ENCODE data around the gene BIN2.
"Not testable (repeated sequence)": the region's sequence is repeated elsewhere in the genome, so short reads cannot be mapped to it uniquely, and the experiment has no call there.

The BIN2 gene

GRCh38 chr12:51329742-51330141 lies 5.8 kb upstream of the BIN2 start:
- no peaks in the 10 kb centered on the region for H3K27me3 Mint-ChIP-seq
- peak overlapping the region; percentile 12 for H3K27ac Mint-ChIP-seq
- no peaks in the 10 kb centered on the region for H3K9me3 Mint-ChIP-seq
- no peak for ATAC-seq
- no peaks in the 10 kb centered on the region for H3K36me3 Mint-ChIP-seq
- peaks cover 44% of the 10 kb centered on the region for H3K4me1 Mint-ChIP-seq
- H3K4me3 Mint-ChIP-seq, result no peak overlapping the region

GRCh38 chr12:51328587-51328986 lies 4.6 kb upstream of the BIN2 start:
- Mint-ChIP-seq H3K4me1 (peaks cover 48% of the 10 kb centered on the region), H3K4me3 (no peak overlapping the region)

DNA sequence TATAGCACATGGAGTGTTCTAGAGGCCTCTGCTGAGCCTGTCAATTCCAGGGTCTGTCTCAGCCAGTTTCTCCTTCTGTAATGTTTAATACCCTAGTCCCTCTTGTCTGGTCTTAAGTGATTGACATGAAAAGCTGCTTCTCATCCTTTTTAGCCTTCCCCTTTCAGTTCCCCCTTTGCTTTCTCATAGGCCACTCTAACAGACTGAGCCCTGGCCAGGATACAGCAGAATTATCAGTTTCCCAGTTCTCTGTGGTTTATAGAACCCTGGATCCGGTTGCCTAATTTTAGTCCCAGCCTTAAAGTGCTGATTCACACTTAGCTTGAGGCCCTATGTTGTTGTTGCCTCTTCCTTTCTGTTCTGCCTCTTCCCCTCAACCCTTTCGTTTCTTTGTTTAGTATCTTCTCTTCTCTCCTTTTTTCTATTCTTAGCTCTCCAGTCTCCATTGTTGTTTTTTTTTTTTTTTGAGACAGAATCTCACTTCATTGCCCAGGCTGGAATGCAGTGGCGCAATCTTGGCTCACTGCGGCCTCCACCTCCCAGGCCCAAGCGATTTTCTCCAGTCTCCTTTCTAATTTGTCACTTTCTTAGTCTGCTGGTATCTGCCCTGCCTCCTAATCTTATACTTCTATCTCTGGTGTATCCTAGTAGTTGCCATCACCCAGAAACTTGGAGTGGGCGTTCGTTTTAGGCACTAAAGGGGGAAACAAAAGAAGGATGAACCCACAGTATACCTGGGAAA lies 2.9 kb upstream of the BIN2 start:
- H3K27ac Mint-ChIP-seq, result peak overlapping the region; percentile 58
- no peaks in the 10 kb centered on the region for H3K9me3 Mint-ChIP-seq
- H3K27me3 Mint-ChIP-seq, result no peaks in the 10 kb centered on the region
- no peaks in the 10 kb centered on the region for H3K36me3 Mint-ChIP-seq
- peak; percentile 66 for ATAC-seq
- H3K4me3 Mint-ChIP-seq, result no peak overlapping the region
- peaks cover 65% of the 10 kb centered on the region for H3K4me1 Mint-ChIP-seq

More at GRCh38 chr12:51328587-51328986, 4.6 kb upstream of the BIN2 start:
- ATAC-seq, result no peak
- no peaks in the 10 kb centered on the region for H3K36me3 Mint-ChIP-seq
- H3K27me3 Mint-ChIP-seq, result no peaks in the 10 kb centered on the region
- no peaks in the 10 kb centered on the region for H3K9me3 Mint-ChIP-seq
- no peak overlapping the region for H3K27ac Mint-ChIP-seq

DNA sequence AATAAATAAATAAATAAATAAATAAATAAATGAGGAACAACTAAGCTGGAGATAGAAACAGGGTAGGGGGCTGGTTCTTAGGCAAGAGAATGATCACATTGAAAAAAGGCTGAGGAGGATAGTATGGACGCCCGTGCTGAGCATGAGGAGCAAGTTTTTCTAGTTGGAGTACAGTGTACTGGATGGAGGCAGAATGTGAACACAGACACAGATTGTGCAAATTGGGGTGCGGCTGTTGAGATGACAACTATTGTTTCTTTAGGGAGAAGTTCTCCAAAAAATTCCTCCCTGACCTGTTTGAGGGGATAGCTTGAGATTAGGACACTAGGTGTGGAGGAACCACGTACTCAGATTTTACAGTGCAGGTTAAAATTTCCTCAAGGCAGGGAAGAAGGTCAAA lies 979 bp upstream of the BIN2 start:
- H3K36me3 Mint-ChIP-seq, result no peaks in the 10 kb centered on the region
- H3K27me3 Mint-ChIP-seq, result no peaks in the 10 kb centered on the region
- no peak overlapping the region for H3K4me3 Mint-ChIP-seq
- peak overlapping the region; percentile 89 for H3K27ac Mint-ChIP-seq
- no peaks in the 10 kb centered on the region for H3K9me3 Mint-ChIP-seq
- ATAC-seq, result no peak
- H3K4me1 Mint-ChIP-seq, result peaks cover 81% of the 10 kb centered on the region

DNA sequence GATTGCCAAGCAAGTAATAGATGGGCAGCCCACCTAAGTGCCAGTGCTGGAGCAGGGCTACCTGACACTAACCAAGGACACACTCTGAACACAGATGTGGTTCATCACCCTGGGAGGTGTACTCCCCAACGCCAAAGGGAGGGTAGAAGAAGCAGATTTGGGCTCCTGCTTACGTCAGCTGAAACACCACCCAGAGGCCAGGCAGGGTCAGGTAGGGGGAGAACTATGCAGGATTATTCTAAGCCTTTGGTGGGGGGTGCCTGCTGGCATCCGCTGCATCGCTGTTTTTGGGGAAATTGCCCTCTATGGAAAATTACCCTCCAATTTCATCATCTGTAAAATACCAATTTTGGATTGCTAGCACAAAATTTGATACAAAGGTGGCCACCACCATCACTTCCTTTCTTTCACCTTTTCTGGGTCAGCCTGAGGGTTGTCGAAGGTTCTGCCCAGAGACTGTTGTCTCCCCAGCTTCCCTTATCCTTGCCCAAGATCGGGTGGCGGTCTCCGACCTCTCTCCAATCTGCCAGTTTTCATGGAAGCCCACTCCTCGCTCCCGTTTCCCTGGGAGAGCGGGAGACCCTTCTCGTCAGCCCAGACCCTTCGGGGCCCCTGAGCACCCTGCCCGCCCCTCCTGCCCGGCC lies 535 bp downstream of the BIN2 start:
- H3K27ac Mint-ChIP-seq, result peak overlapping the region; percentile 89
- ATAC-seq, result peak; percentile 70
- peak overlapping the region; percentile 78 for H3K4me3 Mint-ChIP-seq
- H3K27me3 Mint-ChIP-seq, result no peaks in the 10 kb centered on the region
- no peaks in the 10 kb centered on the region for H3K9me3 Mint-ChIP-seq
- peaks cover 83% of the 10 kb centered on the region for H3K4me1 Mint-ChIP-seq
- no peaks in the 10 kb centered on the region for H3K36me3 Mint-ChIP-seq

DNA sequence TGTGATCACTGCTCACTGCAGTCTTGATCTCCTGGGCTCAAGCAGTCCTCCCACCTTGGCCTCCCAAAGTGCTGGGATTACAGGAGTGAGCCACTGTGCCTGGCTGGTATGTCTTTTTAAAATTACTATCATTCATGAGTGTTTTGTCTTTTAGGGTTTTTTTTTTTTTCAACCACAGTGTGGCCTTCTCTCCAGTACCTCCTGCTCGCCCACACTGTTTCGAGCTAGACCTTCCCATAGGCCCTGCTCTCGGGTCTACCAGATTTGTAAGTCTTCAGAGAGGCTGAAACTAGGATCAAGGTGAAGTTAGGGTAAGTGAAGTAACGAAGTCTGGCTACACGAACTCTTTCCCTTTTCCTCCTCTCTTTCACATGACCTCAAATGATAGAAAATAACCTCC lies 1.5 kb downstream of the BIN2 start:
- Mint-ChIP-seq H3K27ac (peak overlapping the region; percentile 89), H3K27me3 (no peaks in the 10 kb centered on the region), H3K4me3 (peak overlapping the region; percentile 78), H3K4me1 (peaks cover 89% of the 10 kb centered on the region), H3K36me3 (no peaks in the 10 kb centered on the region), H3K9me3 (no peaks in the 10 kb centered on the region)
- peak; percentile 17 for ATAC-seq

- H3K27me3 Mint-ChIP-seq, result no peaks in the 10 kb centered on the region
- H3K27ac Mint-ChIP-seq, result peak overlapping the region; percentile 89
- no peaks in the 10 kb centered on the region for H3K36me3 Mint-ChIP-seq
- H3K4me3 Mint-ChIP-seq, result peak overlapping the region; percentile 22
- no peaks in the 10 kb centered on the region for H3K9me3 Mint-ChIP-seq
- no peak for ATAC-seq
- H3K4me1 Mint-ChIP-seq, result peaks cover 90% of the 10 kb centered on the region
Measured at GRCh38 chr12:51321882-51322281, 2.1 kb downstream of the BIN2 start.

GRCh38 chr12:51320695-51321320 lies 3.2 kb downstream of the BIN2 start:
- Mint-ChIP-seq H3K27ac (peak overlapping the region; percentile 89), H3K36me3 (no peaks in the 10 kb centered on the region), H3K4me3 (no peak overlapping the region), H3K4me1 (peaks cover 89% of the 10 kb centered on the region), H3K9me3 (no peaks in the 10 kb centered on the region), H3K27me3 (no peaks in the 10 kb centered on the region)
- no peak for ATAC-seq

- Mint-ChIP-seq H3K4me1 (peaks cover 86% of the 10 kb centered on the region), H3K36me3 (no peaks in the 10 kb centered on the region), H3K9me3 (no peaks in the 10 kb centered on the region), H3K27me3 (no peaks in the 10 kb centered on the region), H3K4me3 (no peak overlapping the region), H3K27ac (peak overlapping the region; percentile 69)
- ATAC-seq, result no peak
Measured at GRCh38 chr12:51320311-51320694, 3.7 kb downstream of the BIN2 start.

DNA sequence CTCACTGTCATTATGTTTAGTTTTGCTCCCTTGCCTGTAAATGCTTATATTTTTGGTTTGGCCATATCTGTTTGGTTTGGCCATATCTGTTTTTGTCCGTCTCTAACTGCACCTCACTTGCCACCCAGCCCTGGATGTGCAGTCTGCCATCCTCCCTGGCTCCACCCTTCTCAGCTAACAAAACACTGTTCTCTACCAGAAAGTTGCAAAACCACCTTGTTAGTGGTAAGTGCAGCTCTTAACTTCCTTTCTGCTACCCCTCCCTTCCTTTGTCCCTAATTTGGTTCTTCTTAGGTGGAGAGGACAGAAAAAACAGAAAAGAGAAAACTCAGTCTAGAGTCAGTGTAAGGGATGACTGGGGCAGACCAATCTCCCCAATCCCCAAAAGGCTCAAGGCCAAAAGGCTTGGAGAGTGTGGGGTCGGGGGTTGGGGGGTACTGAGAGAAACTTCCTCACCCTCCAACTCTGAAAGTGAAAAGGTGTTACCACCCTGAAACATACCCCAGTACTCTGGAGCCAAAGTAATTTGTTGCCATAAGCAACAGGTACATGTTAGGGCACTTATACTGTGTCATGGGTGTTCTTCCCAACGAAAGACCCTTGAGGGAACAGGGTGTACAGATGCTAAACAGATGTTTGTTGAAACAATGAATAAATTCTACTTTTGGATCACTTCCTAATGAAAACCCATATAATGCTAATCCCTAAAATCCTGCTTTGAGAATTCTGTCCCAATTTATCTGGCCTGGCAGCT lies 5.0 kb downstream of the BIN2 start:
- no peaks in the 10 kb centered on the region for H3K27me3 Mint-ChIP-seq
- H3K4me1 Mint-ChIP-seq, result peaks cover 80% of the 10 kb centered on the region
- H3K9me3 Mint-ChIP-seq, result no peaks in the 10 kb centered on the region
- ATAC-seq, result peak; percentile 69
- H3K36me3 Mint-ChIP-seq, result no peaks in the 10 kb centered on the region
- peak overlapping the region; percentile 69 for H3K27ac Mint-ChIP-seq
- peak overlapping the region; percentile 10 for H3K4me3 Mint-ChIP-seq

DNA sequence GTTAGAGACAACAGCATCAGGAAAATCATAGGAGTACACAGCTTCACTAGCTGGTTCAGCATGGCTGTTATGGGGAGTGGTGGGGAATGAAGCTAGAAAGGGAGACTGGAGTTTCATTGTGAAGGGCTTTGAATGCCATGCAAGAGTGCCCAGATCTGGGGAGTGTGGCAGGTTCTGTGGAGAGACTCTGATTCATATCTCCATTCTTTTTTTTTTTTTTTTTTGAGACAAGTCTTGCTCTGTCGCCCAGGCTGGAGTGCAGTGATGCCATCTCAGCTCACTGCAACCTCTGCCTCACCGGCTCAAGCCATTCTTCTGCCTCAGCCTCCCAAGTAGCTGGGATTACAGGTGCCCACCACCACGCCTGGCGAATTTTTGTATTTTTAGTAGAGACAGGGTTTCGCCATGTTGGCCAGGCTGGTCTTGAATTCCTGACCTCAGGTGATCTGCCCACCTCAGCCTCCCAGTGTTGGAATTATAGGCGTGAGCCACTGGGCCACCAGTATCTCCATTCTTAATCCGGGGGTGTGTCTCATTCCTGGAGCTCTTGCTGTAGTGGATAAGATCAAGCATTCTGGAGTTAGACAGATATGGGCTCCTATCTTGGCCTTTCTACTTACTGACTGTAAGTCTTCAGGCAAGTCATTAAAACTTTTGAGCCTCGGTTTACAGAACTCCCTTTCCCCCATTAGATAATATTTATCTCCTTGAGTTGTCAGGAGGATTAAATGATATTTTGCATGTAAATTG lies 5.7 kb downstream of the BIN2 start:
- H3K9me3 Mint-ChIP-seq, H3K36me3 Mint-ChIP-seq, H3K4me3 Mint-ChIP-seq, H3K27me3 Mint-ChIP-seq, ATAC-seq: not testable (repeated sequence)
- H3K27ac Mint-ChIP-seq, result peak overlapping the region; percentile 69
- H3K4me1 Mint-ChIP-seq, result peaks cover 74% of the 10 kb centered on the region

GRCh38 chr12:51311389-51311788 lies 12.6 kb downstream of the BIN2 start:
- Mint-ChIP-seq H3K4me1 (peaks cover 25% of the 10 kb centered on the region), H3K9me3 (no peaks in the 10 kb centered on the region)

DNA sequence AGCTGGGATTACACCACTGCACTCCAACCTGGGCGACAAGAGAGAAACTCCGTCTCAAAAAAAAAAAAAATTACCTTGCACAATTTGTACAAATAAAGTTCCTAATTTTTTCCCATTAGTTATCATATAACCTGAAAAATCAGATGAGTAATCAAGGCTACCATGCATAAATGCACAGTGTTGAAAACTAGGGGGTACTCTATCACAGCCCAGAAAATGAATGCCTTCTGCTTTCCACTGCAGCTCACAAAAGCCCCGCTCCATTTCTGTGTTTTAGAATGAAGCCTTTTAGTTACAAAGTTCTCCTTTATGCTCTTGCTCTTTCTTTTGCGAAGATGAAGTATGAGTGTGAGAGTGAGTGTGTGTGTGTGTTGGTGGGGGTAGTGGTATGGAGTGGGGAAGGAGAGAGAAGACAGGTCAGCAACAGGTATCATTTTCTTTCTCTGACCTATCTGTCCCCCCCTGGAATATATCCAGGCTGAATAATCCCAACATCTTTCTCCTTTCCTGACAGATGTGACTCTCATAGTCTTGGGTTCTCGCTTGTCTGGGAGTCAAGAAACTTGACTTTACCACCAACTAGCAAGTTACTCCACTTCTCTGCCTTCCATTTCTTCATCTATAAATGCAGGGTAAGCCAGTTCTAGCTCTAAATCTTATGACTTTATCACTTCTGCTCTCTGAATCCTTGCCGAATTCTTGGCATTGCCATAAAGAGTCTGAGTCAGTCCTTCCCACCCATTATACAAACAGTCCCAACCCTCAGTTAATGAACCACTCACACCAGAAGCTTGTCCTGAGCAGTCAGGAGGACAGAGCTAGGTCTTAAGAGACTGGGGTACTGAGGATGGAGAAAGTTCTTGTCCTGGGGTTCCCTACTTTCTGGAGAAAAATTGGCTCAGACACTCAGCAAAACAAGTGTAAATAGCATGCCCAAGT lies 16.1 kb downstream of the BIN2 start:
- Mint-ChIP-seq H3K36me3 (peaks cover 32% of the 10 kb centered on the region), H3K9me3 (no peaks in the 10 kb centered on the region), H3K4me3 (no peak overlapping the region), H3K27me3 (no peaks in the 10 kb centered on the region), H3K27ac (peak overlapping the region; percentile 25), H3K4me1 (peaks cover 17% of the 10 kb centered on the region)
- ATAC-seq, result no peak

More at GRCh38 chr12:51311389-51311788, 12.6 kb downstream of the BIN2 start:
- ATAC-seq, result no peak
- Mint-ChIP-seq H3K36me3 (peaks cover 30% of the 10 kb centered on the region), H3K27ac (no peak overlapping the region), H3K4me3 (no peak overlapping the region), H3K27me3 (no peaks in the 10 kb centered on the region)

DNA sequence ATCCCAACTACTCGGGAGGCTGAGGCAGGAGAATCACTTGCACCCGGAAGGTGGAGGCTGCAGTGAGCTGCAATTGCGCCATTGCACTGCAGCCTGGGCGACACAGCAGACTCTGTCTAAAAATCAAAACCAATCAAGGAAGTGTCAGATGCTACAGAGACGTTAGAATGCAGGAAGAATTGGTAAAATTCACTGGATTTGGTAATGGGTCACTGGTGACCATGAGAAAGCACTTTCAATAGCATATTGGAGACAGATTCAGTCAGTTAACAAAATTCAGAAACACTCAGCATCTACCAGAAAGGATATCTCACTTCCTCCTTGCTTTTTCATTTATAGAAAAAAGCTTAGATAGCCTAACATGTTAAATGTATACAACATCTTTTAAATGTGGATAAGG lies 17.5 kb downstream of the BIN2 start:
- no peak overlapping the region for H3K4me3 Mint-ChIP-seq
- H3K36me3 Mint-ChIP-seq, result peaks cover 36% of the 10 kb centered on the region
- no peak overlapping the region for H3K27ac Mint-ChIP-seq
- H3K9me3 Mint-ChIP-seq, result no peaks in the 10 kb centered on the region
- no peak for ATAC-seq
- H3K27me3 Mint-ChIP-seq, result no peaks in the 10 kb centered on the region
- peaks cover 17% of the 10 kb centered on the region for H3K4me1 Mint-ChIP-seq

All from stimulated activated memory B cell treated with anti-CD40 and anti-IgM and Interleukin-4, amounts not matched to agents 10 μg/mL and 1 μg/mL and 100 μg/mL, for 72 hours (primary cell).